Osteocyte (in vitro differentiated cells): ENCODE results near the gene SST. TPM values are rescaled to one million over a fixed set of nuclear protein-coding genes. Genes with fewer than 3 reads are reported as not detected.

Source experiments
- DNase-seq: peaks from one replicate; pipeline ENCODE4 v3.0.0; 2021; ENCODE audit warnings: mixed read lengths; ENCODE audit not compliant: unreplicated experiment; ENCODE audit errors: extremely low spot score
- H3K27ac Mint-ChIP-seq: one replicate; pipeline ENCODE4 v1.8.0; 2021; ENCODE audit warnings: mild to moderate bottlenecking, mixed read lengths; ENCODE audit not compliant: unreplicated experiment
- H3K27me3 Mint-ChIP-seq: one replicate; pipeline ENCODE4 v1.8.0; 2021; ENCODE audit warnings: mixed read lengths; ENCODE audit not compliant: unreplicated experiment
- H3K36me3 Mint-ChIP-seq: one replicate; pipeline ENCODE4 v1.8.0; 2021; ENCODE audit warnings: mixed read lengths; ENCODE audit not compliant: unreplicated experiment
- H3K4me1 Mint-ChIP-seq: one replicate; pipeline ENCODE4 v1.8.0; 2021; ENCODE audit warnings: mixed read lengths; ENCODE audit not compliant: unreplicated experiment
- H3K4me3 Mint-ChIP-seq: one replicate; pipeline ENCODE4 v1.8.0; 2021; ENCODE audit warnings: mild to moderate bottlenecking, moderate library complexity, mixed read lengths; ENCODE audit not compliant: unreplicated experiment
- H3K9me3 Mint-ChIP-seq: one replicate; pipeline ENCODE4 v1.8.0; 2021; ENCODE audit warnings: mixed read lengths; ENCODE audit not compliant: unreplicated experiment
- total RNA-seq: library from RNA; stranded (reverse); gene quantifications from 2 replicates; pipeline ENCODE4 v1.2.1, GENCODE V29; 2021
- TF ChIP-seq, protein P1 (sequence below): fragments of 200-600 bp; sonication (generic); IDR thresholded peaks from 2 replicates; pipeline ENCODE4 v1.5.0; 2021; ENCODE audit warnings: antibody characterized with exemption, mild to moderate bottlenecking, moderate library complexity

SST gene
- total RNA-seq, 1 donor from 2014 or later, result not detected

- TF ChIP-seq, protein P1, sequence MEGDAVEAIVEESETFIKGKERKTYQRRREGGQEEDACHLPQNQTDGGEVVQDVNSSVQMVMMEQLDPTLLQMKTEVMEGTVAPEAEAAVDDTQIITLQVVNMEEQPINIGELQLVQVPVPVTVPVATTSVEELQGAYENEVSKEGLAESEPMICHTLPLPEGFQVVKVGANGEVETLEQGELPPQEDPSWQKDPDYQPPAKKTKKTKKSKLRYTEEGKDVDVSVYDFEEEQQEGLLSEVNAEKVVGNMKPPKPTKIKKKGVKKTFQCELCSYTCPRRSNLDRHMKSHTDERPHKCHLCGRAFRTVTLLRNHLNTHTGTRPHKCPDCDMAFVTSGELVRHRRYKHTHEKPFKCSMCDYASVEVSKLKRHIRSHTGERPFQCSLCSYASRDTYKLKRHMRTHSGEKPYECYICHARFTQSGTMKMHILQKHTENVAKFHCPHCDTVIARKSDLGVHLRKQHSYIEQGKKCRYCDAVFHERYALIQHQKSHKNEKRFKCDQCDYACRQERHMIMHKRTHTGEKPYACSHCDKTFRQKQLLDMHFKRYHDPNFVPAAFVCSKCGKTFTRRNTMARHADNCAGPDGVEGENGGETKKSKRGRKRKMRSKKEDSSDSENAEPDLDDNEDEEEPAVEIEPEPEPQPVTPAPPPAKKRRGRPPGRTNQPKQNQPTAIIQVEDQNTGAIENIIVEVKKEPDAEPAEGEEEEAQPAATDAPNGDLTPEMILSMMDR, result no peak
- Mint-ChIP-seq H3K27me3 (peaks cover 51% of the 10 kb centered on the region), H3K27ac (no peak overlapping the region), H3K9me3 (no peaks in the 10 kb centered on the region), H3K4me3 (no peak overlapping the region), H3K4me1 (no peaks in the 10 kb centered on the region), H3K36me3 (no peaks in the 10 kb centered on the region)
- DNase-seq, result no peak
Observed at GRCh38 chr3:187694801-187695200, 24.6 kb upstream of the SST start.

DNA sequence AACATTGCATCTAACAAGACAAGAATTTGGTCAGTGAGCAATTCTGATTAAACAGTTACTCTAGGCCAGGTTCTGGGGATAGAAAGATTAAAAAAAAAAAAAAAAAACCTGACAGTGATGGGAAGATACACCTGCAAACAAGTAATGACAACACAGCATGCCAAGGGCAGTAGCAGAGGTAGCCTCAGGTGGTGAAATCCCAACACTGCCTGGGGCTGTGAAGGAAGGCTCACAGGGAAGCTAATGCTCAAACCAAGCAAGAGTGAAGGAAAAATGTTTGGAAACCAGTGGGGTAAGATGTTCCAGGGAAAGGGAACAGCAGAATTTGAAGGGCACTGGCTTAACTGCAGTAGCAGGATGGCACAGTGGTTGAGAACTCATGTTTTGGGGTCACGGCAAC lies 23.2 kb upstream of the SST start:
- H3K4me3 Mint-ChIP-seq, result no peak overlapping the region
- no peaks in the 10 kb centered on the region for H3K9me3 Mint-ChIP-seq
- TF ChIP-seq, protein P1, result no peak
- H3K27ac Mint-ChIP-seq, result no peak overlapping the region
- peaks cover 61% of the 10 kb centered on the region for H3K27me3 Mint-ChIP-seq
- H3K4me1 Mint-ChIP-seq, result no peaks in the 10 kb centered on the region
- DNase-seq, result no peak
- H3K36me3 Mint-ChIP-seq, result no peaks in the 10 kb centered on the region

- Mint-ChIP-seq H3K4me3 (no peak overlapping the region), H3K4me1 (no peaks in the 10 kb centered on the region), H3K27me3 (peaks cover 52% of the 10 kb centered on the region), H3K36me3 (peaks cover 2% of the 10 kb centered on the region), H3K9me3 (peaks cover 10% of the 10 kb centered on the region), H3K27ac (no peak overlapping the region)
- no peak for DNase-seq
- TF ChIP-seq, protein P1, result no peak
Observed at GRCh38 chr3:187689984-187690383, 19.8 kb upstream of the SST start.

DNA sequence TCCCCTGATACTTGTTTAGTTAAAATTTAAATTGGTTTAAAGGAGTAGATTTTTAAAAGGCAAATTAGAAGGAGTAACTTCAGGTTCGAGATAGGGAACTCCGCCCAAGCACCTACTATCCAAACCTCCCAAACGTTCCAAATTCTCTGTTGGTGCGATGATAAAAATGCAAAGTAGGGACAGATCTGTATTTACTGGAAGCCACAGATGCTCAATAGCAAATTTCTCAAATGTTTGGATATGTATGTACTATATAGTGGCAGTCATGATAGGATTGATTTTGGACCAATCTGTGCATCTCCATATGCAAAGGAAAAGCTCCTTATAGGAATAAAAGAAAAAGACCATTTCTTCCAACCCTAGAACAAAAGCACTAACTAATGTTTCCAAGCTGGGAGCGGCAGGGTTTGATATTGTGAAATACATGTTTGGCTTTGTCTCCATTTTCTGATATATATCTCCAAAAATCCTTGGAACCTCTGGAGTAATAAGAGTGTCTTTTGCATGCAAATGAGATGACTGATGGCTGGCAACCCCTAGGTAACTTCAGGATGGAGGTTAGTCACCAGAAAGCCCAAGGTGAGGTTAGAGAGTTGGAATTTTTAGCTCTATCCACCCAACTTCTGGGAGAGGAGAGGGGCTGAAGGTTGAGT lies 16.6 kb upstream of the SST start:
- peaks cover 2% of the 10 kb centered on the region for H3K36me3 Mint-ChIP-seq
- TF ChIP-seq, protein P1, result no peak
- no peaks in the 10 kb centered on the region for H3K4me1 Mint-ChIP-seq
- H3K27ac Mint-ChIP-seq, result no peak overlapping the region
- peaks cover 59% of the 10 kb centered on the region for H3K27me3 Mint-ChIP-seq
- no peak for DNase-seq
- peaks cover 10% of the 10 kb centered on the region for H3K9me3 Mint-ChIP-seq
- no peak overlapping the region for H3K4me3 Mint-ChIP-seq

GRCh38 chr3:187685948-187686347 lies 15.8 kb upstream of the SST start:
- peaks cover 10% of the 10 kb centered on the region for H3K9me3 Mint-ChIP-seq
- H3K27me3 Mint-ChIP-seq, result peaks cover 55% of the 10 kb centered on the region
- H3K27ac Mint-ChIP-seq, result no peak overlapping the region
- TF ChIP-seq, protein P1, result no peak
- no peak for DNase-seq
- no peak overlapping the region for H3K4me3 Mint-ChIP-seq
- no peaks in the 10 kb centered on the region for H3K4me1 Mint-ChIP-seq
- H3K36me3 Mint-ChIP-seq, result peaks cover 2% of the 10 kb centered on the region
